ENCODE measurements around the gene FNDC8.

- TF ChIP-seq CTCF (IDR thresholded peaks at IDR 0.05) (no peak), GABPA (IDR thresholded peaks at IDR 0.05; ENCODE audit: low read depth) (no peak), MAX (IDR thresholded peaks at IDR 0.05; ENCODE audit: low read depth) (no peak), POLR2AphosphoS5 (IDR thresholded peaks at IDR 0.05; ENCODE audit: low read depth, low read length) (no peak), FOXJ3 (CRISPR knock-in tag; IDR thresholded peaks at IDR 0.05) (no peak), ZBTB33 (IDR thresholded peaks at IDR 0.05; ENCODE audit: borderline replicate concordance, low read depth) (no peak), SMC3 (IDR thresholded peaks at IDR 0.05; ENCODE audit: low read depth, low read length) (no peak), JUND (IDR thresholded peaks at IDR 0.05) (no peak), ELF1 (IDR thresholded peaks at IDR 0.05) (no peak), RXRA (IDR thresholded peaks at IDR 0.05; ENCODE audit: borderline replicate concordance, low read depth) (no peak)
- TF ChIP-seq, protein P1, sequence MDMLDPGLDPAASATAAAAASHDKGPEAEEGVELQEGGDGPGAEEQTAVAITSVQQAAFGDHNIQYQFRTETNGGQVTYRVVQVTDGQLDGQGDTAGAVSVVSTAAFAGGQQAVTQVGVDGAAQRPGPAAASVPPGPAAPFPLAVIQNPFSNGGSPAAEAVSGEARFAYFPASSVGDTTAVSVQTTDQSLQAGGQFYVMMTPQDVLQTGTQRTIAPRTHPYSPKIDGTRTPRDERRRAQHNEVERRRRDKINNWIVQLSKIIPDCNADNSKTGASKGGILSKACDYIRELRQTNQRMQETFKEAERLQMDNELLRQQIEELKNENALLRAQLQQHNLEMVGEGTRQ (IDR thresholded peaks at IDR 0.05; ENCODE audit: borderline replicate concordance, low read depth, low read length), result no peak
These were observed 31.7 kb upstream of the FNDC8 start for GRCh38 chr17:35089586-35090296.
